BJ (cell line): ENCODE data around the gene SLC10A4. TPM values are rescaled to one million over a fixed set of nuclear protein-coding genes. Genes with fewer than 3 reads are reported as not detected.

ENCODE experiments used
- CTCF ChIA-PET: fragments of 350-600 bp; formaldehyde crosslinking; extraction: SDS; loops from one replicate; lab custom pipeline; 2021; ENCODE audit warnings: antibody characterized with exemption, inconsistent platforms; lab: Yijun Ruan, JAX
- POLR2A ChIA-PET: fragments of 300-600 bp; sonication (Branson Sonifier 250); formaldehyde crosslinking; extraction: SDS; loops from one replicate; lab custom pipeline; 2021; ENCODE audit warnings: antibody characterized with exemption; lab: Charles Lee
- DNase-seq: peaks from one replicate; pipeline ENCODE4 v3.0.0-alpha.2; 2011; ENCODE audit warnings: low read depth
- H3K27me3 ChIP-seq: 2 replicates; pipeline ENCODE4 v1.6.0; 2011; ENCODE audit warnings: low read length; ENCODE audit not compliant: control insufficient read depth, insufficient read depth
- H3K36me3 ChIP-seq: 2 replicates; pipeline ENCODE4 v1.5.1; 2011; ENCODE audit warnings: low read length; ENCODE audit not compliant: control insufficient read depth, insufficient read depth
- H3K4me3 ChIP-seq: 2 replicates; pipeline ENCODE4 v1.5.1; 2011; ENCODE audit warnings: low read depth, mild to moderate bottlenecking, control low read depth, low read length
- CTCF ChIP-seq: IDR thresholded peaks from 2 replicates; pipeline ENCODE4 v1.5.1; 2011; ENCODE audit warnings: low read depth, mild to moderate bottlenecking, control low read depth, inconsistent platforms, low read length, moderate library complexity; ENCODE audit not compliant: insufficient read depth
- polyA plus RNA-seq: library from polyadenylated mRNA; depleted of rRNA; stranded (reverse); fragments of >200 nt; gene quantifications from 2 replicates; pipeline ENCODE4 v1.2.3, GENCODE V29; 2011

The SLC10A4 gene
- polyA plus RNA-seq, 1 experiment, result not detected

GRCh38 chr4:48472794-48473193 lies 10.3 kb upstream of the SLC10A4 start:
- ChIA-PET POLR2A (interaction anchor here (0.6 kb wide), 1 partner anchor 9 kb away, joined by 4 read pairs; no protein-coding TSS in a partner anchor), CTCF (interaction anchor here (0.6 kb wide), 1 partner anchor 17 kb away, joined by 3 read pairs; no protein-coding TSS in a partner anchor)
- no peaks in the 10 kb centered on the region for H3K36me3 ChIP-seq
- TF ChIP-seq CTCF, result no peak
- no peak for DNase-seq
- H3K27me3 ChIP-seq, result no peaks in the 10 kb centered on the region
- no peak overlapping the region for H3K4me3 ChIP-seq

- TF ChIP-seq CTCF, result no peak
- Histone ChIP-seq H3K4me3 (no peak overlapping the region), H3K27me3 (peaks cover 3% of the 10 kb centered on the region; the same call in 1 of the 2 replicates), H3K36me3 (no peaks in the 10 kb centered on the region)
- ChIA-PET CTCF (interaction anchor here (1.1 to 2.4 kb wide), 3 partner anchors 9 to 29 kb away, joined by 3 to 9 read pairs (median 4); no protein-coding TSS in a partner anchor), POLR2A (no interaction called here)
- DNase-seq, result no peak
Measured at GRCh38 chr4:48475770-48476169, 7.4 kb upstream of the SLC10A4 start.

GRCh38 chr4:48478273-48478672 lies 4.9 kb upstream of the SLC10A4 start:
- peaks cover 22% of the 10 kb centered on the region for H3K27me3 ChIP-seq
- ChIA-PET CTCF (no interaction called here), POLR2A (no interaction called here)
- H3K36me3 ChIP-seq, result no peaks in the 10 kb centered on the region
- TF ChIP-seq CTCF, result no peak
- DNase-seq, result no peak
- no peak overlapping the region for H3K4me3 ChIP-seq

GRCh38 chr4:48481581-48481980 lies 1.6 kb upstream of the SLC10A4 start:
- CTCF ChIA-PET, result interaction anchor here (1.5 to 1.6 kb wide), 2 partner anchors 15 to 65 kb away, joined by 3 to 6 read pairs; no protein-coding TSS in a partner anchor
- TF ChIP-seq CTCF, result no peak

GRCh38 chr4:48483777-48484493 lies 792 bp downstream of the SLC10A4 start:
- TF ChIP-seq CTCF, result no peak
- no peak for DNase-seq
- Histone ChIP-seq H3K36me3 (no peaks in the 10 kb centered on the region), H3K4me3 (no peak overlapping the region), H3K27me3 (peaks cover 41% of the 10 kb centered on the region)
- ChIA-PET CTCF (interaction anchor here (0.8 to 2.8 kb wide), 4 partner anchors 9 to 38 kb away, joined by 3 to 9 read pairs (median 6); no protein-coding TSS in a partner anchor), POLR2A (no interaction called here)

More at GRCh38 chr4:48481581-48481980, 1.6 kb upstream of the SLC10A4 start:
- H3K4me3 ChIP-seq, result no peak overlapping the region
- POLR2A ChIA-PET, result interaction anchor here (0.6 kb wide), 1 partner anchor 9 kb away, joined by 4 read pairs; no protein-coding TSS in a partner anchor
- H3K27me3 ChIP-seq, result peaks cover 36% of the 10 kb centered on the region
- H3K36me3 ChIP-seq, result no peaks in the 10 kb centered on the region
- DNase-seq, result no peak
